Measurements from ENCODE around the gene CARD11. TPM values are rescaled to one million over a fixed set of nuclear protein-coding genes. Genes with fewer than 3 reads are reported as not detected.

Gene CARD11
- total and polyA plus RNA-seq, 2 of the 4 experiments (the other 2 are of a cell fraction) = 0.18 to 0.26 TPM

DNA sequence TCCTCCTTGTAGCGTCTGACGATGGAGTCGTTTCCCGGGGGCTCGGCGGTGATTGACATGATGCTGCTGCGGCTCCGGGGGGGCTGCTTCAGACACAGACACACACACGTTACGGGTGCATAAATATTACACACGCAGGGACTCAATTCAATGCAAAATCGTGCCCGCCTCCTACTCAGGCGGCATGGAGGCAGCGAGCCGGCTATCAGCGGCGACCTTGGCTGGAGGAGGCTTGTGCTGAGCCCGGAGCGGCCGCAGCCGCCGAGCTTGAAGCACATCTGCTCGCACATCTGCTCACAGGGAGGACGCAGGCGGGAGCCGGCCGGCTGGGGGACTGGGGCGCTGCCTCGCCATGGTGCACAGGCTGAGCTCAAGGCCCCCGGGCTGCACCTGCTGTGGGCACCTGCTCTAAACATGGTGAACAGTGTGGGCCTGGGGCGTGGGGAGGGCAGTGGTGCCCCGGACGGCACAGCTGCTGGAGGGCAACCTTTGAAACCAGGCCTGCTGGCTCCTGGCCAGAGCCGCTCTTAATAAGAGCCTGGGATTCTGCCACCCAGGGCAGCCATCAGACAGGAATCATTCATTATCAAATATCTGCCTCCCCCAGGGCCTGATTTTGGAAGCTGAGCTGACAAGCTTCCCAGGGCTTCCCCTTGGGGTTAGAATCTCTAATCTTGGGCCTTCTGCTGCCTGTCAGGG lies 114.9 kb downstream of the CARD11 start:
- Histone ChIP-seq H2BK5ac (ENCODE audit: low read depth, low read length, poor library complexity, severe bottlenecking) (no peak overlapping the region), H3K18ac (ENCODE audit: low read depth, low read length) (no peak overlapping the region), H4K20me1 (ENCODE audit: insufficient read depth, low read length) (no peaks in the 10 kb centered on the region), H3K14ac (replicated peaks; ENCODE audit: low read depth, low read length) (no peak overlapping the region), H2AFZ (replicated peaks; ENCODE audit: low read length, poor library complexity) (no peak overlapping the region), H3K9me3 (ENCODE audit: control insufficient read depth, insufficient read depth, low read length) (no peaks in the 10 kb centered on the region), H4K8ac (ENCODE audit: low read depth in 2 of 2, low read length in 2 of 2) (no peak overlapping the region), H3K27me3 (ENCODE audit: control insufficient read depth, insufficient read depth, low read length) (peaks cover 27% of the 10 kb centered on the region; the same call in 1 of the 2 replicates), H3K79me1 (ENCODE audit: low read depth in 1 of 2, low read length in 2 of 2) (no peaks in the 10 kb centered on the region), H3K36me3 (ENCODE audit: control insufficient read depth, insufficient read depth, low read length) (no peaks in the 10 kb centered on the region), H2BK120ac (ENCODE audit: low read depth, low read length) (no peak overlapping the region), H3K56ac (ENCODE audit: extremely low read depth, insufficient read depth, low read length) (no peak overlapping the region), H3K9ac (ENCODE audit: low read depth, low read length) (no peak overlapping the region), H4K5ac (ENCODE audit: low read depth, low read length) (no peak overlapping the region), H4K91ac (ENCODE audit: insufficient read depth, low read depth, low read length) (no peak overlapping the region), H2BK20ac (ENCODE audit: low read depth, low read length) (no peak overlapping the region), H3K4me2 (ENCODE audit: low read depth, low read length) (no peak overlapping the region), H3K4ac (ENCODE audit: low read depth, low read length) (no peak overlapping the region), H2AK5ac (ENCODE audit: low read depth, low read length) (no peak overlapping the region), H3K4me3 (ENCODE audit: insufficient read depth, low read depth, low read length) (no peak overlapping the region), H2AK9ac (replicated peaks; ENCODE audit: low read depth, low read length, poor library complexity) (no peak overlapping the region), H3K27ac (ENCODE audit: insufficient read depth, low read length) (no peak overlapping the region), H3K4me1 (ENCODE audit: control insufficient read depth, insufficient read depth, low read length) (no peaks in the 10 kb centered on the region), H3K9me1 (ENCODE audit: insufficient read depth, low read length) (no peaks in the 10 kb centered on the region), H3K23ac (ENCODE audit: low read depth, low read length) (no peak overlapping the region), H2BK15ac (ENCODE audit: low read depth, low read length) (no peak overlapping the region)
- WGBS, 2 experiments (ENCODE audit: extremely low coverage in 2 of 2, insufficient read length in 1 of 2) = 70% methylated on average over 25 of the region's 35 CpGs; no CpG with 5 or more reads in 1 of the 2 experiments
- intact Hi-C loops (cut with micrococcal nuclease) = no loop called here
- TF ChIP-seq BHLHE40 (IDR thresholded peaks at IDR 0.05; ENCODE audit: low read depth, low read length) (no peak), RAD21 (IDR thresholded peaks at IDR 0.05; ENCODE audit: low read length) (no peak), RCOR1 (IDR thresholded peaks at IDR 0.05; ENCODE audit: insufficient replicate concordance, low read length) (no peak), POLR2A (IDR thresholded peaks at IDR 0.05; ENCODE audit: low read depth, low read length) (no peak), MXI1 (IDR thresholded peaks at IDR 0.05; ENCODE audit: borderline replicate concordance, low read depth, low read length) (no peak), SMC3 (IDR thresholded peaks at IDR 0.05; ENCODE audit: low read depth, low read length) (no peak), CEBPB (IDR thresholded peaks at IDR 0.05; ENCODE audit: low read depth, low read length) (no peak), MAFK (IDR thresholded peaks at IDR 0.05; ENCODE audit: low read depth, low read length) (no peak), CHD1 (IDR thresholded peaks at IDR 0.05; ENCODE audit: low read depth, low read length) (no peak)
- TF ChIP-seq, protein P1, sequence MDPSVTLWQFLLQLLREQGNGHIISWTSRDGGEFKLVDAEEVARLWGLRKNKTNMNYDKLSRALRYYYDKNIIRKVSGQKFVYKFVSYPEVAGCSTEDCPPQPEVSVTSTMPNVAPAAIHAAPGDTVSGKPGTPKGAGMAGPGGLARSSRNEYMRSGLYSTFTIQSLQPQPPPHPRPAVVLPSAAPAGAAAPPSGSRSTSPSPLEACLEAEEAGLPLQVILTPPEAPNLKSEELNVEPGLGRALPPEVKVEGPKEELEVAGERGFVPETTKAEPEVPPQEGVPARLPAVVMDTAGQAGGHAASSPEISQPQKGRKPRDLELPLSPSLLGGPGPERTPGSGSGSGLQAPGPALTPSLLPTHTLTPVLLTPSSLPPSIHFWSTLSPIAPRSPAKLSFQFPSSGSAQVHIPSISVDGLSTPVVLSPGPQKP (IDR thresholded peaks at IDR 0.05; ENCODE audit: borderline replicate concordance, low read depth, low read length) = no peak
- TF ChIP-seq, protein P2, sequence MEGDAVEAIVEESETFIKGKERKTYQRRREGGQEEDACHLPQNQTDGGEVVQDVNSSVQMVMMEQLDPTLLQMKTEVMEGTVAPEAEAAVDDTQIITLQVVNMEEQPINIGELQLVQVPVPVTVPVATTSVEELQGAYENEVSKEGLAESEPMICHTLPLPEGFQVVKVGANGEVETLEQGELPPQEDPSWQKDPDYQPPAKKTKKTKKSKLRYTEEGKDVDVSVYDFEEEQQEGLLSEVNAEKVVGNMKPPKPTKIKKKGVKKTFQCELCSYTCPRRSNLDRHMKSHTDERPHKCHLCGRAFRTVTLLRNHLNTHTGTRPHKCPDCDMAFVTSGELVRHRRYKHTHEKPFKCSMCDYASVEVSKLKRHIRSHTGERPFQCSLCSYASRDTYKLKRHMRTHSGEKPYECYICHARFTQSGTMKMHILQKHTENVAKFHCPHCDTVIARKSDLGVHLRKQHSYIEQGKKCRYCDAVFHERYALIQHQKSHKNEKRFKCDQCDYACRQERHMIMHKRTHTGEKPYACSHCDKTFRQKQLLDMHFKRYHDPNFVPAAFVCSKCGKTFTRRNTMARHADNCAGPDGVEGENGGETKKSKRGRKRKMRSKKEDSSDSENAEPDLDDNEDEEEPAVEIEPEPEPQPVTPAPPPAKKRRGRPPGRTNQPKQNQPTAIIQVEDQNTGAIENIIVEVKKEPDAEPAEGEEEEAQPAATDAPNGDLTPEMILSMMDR (conservative IDR thresholded peaks at IDR 0.05; ENCODE audit: low read depth, low read length) = no peak
- TF ChIP-seq, protein P3, sequence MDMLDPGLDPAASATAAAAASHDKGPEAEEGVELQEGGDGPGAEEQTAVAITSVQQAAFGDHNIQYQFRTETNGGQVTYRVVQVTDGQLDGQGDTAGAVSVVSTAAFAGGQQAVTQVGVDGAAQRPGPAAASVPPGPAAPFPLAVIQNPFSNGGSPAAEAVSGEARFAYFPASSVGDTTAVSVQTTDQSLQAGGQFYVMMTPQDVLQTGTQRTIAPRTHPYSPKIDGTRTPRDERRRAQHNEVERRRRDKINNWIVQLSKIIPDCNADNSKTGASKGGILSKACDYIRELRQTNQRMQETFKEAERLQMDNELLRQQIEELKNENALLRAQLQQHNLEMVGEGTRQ (IDR thresholded peaks at IDR 0.05; ENCODE audit: low read depth, low read length) = no peak
- dilution Hi-C loops (cut with HindIII; ENCODE audit: low sequenced_read_pairs, unreplicated experiment) = no loop called here
- ATAC-seq (ENCODE audit: low read depth) (no peak), DNase-seq (no peak)
- BruUV-seq (replicated peaks) = no TSS peak
- ChIA-PET CTCF (no interaction called here), POLR2A (ENCODE audit: unreplicated experiment) (no interaction called here)
- in situ Hi-C loops (cut with MboI; ENCODE audit: low sequenced_read_pairs) = no loop called here

All from IMR-90 (cell line).